Hepatocyte (in vitro differentiated cells): Measurements from ENCODE around the gene KRT80.
A peak's percentile ranks its signal among the peaks of the same experiment; 100 is the strongest.

ENCODE experiments used
- EZH2 ChIP-seq: fragments of 200-600 bp; sonication (generic); IDR thresholded peaks from 2 replicates; pipeline ENCODE4 v1.6.1; 2016; ENCODE audit warnings: antibody characterized with exemption, mild to moderate bottlenecking, borderline replicate concordance
- EZH2phosphoT487 ChIP-seq: fragments of 200-600 bp; sonication (generic); IDR thresholded peaks from one replicate; pipeline ENCODE4 v1.6.1; 2018; ENCODE audit warnings: antibody characterized with exemption, mild to moderate bottlenecking, low read depth, moderate library complexity; ENCODE audit not compliant: unreplicated experiment, severe bottlenecking
- TF ChIP-seq, protein P1 (sequence below): fragments of 200-600 bp; sonication (generic); IDR thresholded peaks from 2 replicates; pipeline ENCODE4 v1.5.1; 2016; ENCODE audit warnings: antibody characterized with exemption, mild to moderate bottlenecking; ENCODE audit not compliant: poor library complexity

DNA sequence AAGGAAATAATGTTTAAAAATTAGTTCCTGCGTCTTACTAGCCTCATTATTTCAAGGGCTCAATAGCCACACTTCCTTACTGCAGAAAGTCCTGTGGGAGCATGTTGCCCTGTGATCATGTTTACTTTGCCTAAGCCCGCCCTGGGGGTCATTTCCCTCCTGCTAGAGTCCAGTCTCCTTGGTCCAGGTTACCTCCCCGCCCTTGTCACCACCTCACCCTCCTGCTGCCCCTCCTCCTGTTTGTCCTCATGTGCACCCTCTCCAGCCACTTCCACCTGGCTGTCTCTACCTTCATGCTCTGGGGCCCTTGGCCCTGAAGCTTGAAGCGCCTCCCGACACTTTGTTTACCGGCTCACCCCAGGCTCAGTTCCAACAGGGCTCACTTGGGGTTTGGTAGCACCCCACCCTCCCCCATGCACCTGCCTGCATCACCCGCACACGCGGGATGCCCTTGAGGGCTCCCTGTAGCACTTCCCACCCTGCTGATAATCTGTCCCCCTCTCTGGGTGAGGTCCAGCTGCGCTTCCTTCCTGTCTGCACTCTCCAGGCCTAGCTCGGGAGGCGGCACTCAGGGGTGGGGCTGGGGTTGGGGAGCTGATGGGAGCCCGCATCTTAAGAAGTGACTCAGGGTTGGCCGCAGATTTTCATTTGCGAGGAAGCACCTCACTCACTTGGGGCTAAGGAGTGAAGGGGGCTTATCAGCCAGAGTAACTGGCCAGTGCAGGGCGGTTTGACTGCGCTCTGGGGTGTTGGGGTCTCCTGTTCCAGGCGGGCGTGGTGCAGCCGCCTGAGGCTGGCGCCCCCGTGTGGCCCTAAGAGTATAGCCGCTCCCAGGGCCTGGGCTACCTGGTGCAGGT is 72.2 kb downstream of the KRT80 start:
- TF ChIP-seq, protein P1, sequence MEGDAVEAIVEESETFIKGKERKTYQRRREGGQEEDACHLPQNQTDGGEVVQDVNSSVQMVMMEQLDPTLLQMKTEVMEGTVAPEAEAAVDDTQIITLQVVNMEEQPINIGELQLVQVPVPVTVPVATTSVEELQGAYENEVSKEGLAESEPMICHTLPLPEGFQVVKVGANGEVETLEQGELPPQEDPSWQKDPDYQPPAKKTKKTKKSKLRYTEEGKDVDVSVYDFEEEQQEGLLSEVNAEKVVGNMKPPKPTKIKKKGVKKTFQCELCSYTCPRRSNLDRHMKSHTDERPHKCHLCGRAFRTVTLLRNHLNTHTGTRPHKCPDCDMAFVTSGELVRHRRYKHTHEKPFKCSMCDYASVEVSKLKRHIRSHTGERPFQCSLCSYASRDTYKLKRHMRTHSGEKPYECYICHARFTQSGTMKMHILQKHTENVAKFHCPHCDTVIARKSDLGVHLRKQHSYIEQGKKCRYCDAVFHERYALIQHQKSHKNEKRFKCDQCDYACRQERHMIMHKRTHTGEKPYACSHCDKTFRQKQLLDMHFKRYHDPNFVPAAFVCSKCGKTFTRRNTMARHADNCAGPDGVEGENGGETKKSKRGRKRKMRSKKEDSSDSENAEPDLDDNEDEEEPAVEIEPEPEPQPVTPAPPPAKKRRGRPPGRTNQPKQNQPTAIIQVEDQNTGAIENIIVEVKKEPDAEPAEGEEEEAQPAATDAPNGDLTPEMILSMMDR, result peak; percentile 58
- no peak for TF ChIP-seq EZH2phosphoT487
- TF ChIP-seq EZH2, result no peak
